ENCODE measurements around the gene EID3. TPM values are rescaled to one million over a fixed set of nuclear protein-coding genes. Genes with fewer than 3 reads are reported as not detected.
A peak's percentile ranks its signal among the peaks of the same experiment; 100 is the strongest.
"Not testable (repeated sequence)": the region's sequence is repeated elsewhere in the genome, so short reads cannot be mapped to it uniquely, and the experiment has no call there.

Gene EID3
- polyA plus RNA-seq, 2 donors, result 0.74 to 1.0 TPM

DNA sequence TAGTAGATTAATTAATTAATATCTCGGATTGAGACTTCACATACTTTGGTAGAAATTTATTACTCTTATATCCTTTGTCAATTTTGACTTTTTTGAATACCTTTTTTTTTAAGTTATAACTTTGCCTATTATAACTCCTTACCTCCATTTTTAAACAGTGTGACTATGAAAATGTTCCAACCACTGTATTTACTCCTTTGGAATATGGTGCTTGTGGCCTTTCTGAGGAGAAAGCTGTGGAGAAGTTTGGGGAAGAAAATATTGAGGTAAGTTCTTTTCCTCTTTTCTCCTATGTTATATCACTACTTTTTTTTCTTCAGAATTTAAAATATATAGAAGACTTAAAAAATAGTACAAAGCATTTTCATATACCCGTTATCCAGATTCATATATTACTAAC, 27.8 kb downstream of the EID3 start:
- H3K27me3 ChIP-seq (ENCODE audit: control insufficient read depth in 1 of 2, insufficient read depth in 2 of 2, low read length in 2 of 2), result no peaks in the 10 kb centered on the region
- 95 to 99% methylated on average over 2 of the region's 2 CpGs for WGBS, 2 donors
- H3K4me1 ChIP-seq (ENCODE audit: control insufficient read depth in 2 of 2, insufficient read depth in 2 of 2, low read length in 1 of 2), result no peaks in the 10 kb centered on the region
- H3K36me3 ChIP-seq (ENCODE audit: control insufficient read depth in 2 of 2, insufficient read depth in 2 of 2, low read length in 1 of 2), result peaks cover 4 to 11% of the 10 kb centered on the region in 2 donors
- H3K4me3 ChIP-seq (ENCODE audit: low read depth in 1 of 2, low read length in 2 of 2), result no peak overlapping the region
- H3K9me3 ChIP-seq (ENCODE audit: control insufficient read depth in 2 of 2, insufficient read depth in 1 of 2, low read depth in 1 of 2, low read length in 1 of 2), result no peaks in the 10 kb centered on the region
- H3K27ac ChIP-seq (ENCODE audit: low read depth in 2 of 2, low read length in 1 of 2), result no peak overlapping the region

DNA sequence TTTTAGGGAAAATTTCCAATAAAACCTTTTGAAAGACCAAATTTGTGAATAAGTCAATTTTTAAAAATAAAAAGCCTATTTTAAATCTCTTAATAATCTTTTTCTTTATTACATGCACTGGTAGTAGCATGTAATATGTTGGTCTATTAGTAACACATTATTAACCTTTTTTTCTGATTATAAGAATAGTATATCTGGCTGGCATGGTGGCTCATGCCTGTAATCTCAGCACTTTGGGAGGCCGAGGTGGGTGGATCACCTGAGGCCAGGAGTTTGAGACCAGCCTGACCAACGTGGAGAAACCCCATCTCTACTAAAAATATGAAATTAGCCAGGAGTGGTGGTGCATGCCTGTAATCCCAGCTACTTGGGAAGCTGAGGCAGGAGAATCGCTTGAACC, 28.7 kb downstream of the EID3 start:
- not testable (repeated sequence) for H3K4me3 ChIP-seq (ENCODE audit: low read depth in 1 of 2, low read length in 2 of 2); H3K27ac ChIP-seq (ENCODE audit: low read depth in 2 of 2, low read length in 1 of 2); H3K4me1 ChIP-seq (ENCODE audit: control insufficient read depth in 2 of 2, insufficient read depth in 2 of 2, low read length in 1 of 2); H3K36me3 ChIP-seq (ENCODE audit: control insufficient read depth in 2 of 2, insufficient read depth in 2 of 2, low read length in 1 of 2); H3K9me3 ChIP-seq (ENCODE audit: control insufficient read depth in 2 of 2, insufficient read depth in 1 of 2, low read depth in 1 of 2, low read length in 1 of 2); H3K27me3 ChIP-seq (ENCODE audit: control insufficient read depth in 1 of 2, insufficient read depth in 2 of 2, low read length in 2 of 2)
- WGBS, 2 donors, result 84 to 91% methylated on average over 3 of the region's 3 CpGs

DNA sequence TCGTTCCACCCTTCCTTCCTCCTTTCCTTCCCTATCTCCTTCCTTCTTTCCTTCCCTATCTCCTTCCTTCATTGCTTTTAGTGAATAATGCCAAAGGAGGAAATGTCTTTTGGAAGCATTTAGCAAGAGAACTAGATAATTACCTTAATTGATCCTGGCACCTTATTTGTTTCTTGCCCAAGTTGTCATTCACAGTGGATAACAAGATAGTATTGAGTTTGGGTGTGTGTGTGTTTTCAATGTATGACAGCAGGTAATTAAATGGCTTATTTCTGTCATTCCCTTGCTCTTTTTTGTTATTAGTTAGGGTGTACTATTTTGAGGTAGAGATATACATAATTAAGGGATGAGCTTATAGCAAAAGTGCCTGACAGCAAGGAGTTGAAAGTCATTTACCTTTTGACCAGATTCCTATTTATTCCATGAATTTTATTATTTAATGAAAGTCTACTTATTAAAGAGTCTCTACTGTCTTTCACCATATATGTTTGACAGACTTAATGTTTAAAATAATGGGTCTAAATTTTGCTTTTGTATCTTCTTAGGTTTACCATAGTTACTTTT, 30.2 kb downstream of the EID3 start:
- Histone ChIP-seq H3K4me3 (ENCODE audit: low read depth in 1 of 2, low read length in 2 of 2) (no peak overlapping the region), H3K27ac (ENCODE audit: low read depth in 2 of 2, low read length in 1 of 2) (no peak overlapping the region), H3K27me3 (ENCODE audit: control insufficient read depth in 1 of 2, insufficient read depth in 2 of 2, low read length in 2 of 2) (no peaks in the 10 kb centered on the region), H3K4me1 (ENCODE audit: control insufficient read depth in 2 of 2, insufficient read depth in 2 of 2, low read length in 1 of 2) (no peaks in the 10 kb centered on the region), H3K9me3 (ENCODE audit: control insufficient read depth in 2 of 2, insufficient read depth in 1 of 2, low read depth in 1 of 2, low read length in 1 of 2) (no peaks in the 10 kb centered on the region), H3K36me3 (ENCODE audit: control insufficient read depth in 2 of 2, insufficient read depth in 2 of 2, low read length in 1 of 2) (peaks cover 0 to 8% of the 10 kb centered on the region in 2 donors)
- 64 to 66% methylated on average over 1 of the region's 1 CpG for WGBS, 2 donors

DNA sequence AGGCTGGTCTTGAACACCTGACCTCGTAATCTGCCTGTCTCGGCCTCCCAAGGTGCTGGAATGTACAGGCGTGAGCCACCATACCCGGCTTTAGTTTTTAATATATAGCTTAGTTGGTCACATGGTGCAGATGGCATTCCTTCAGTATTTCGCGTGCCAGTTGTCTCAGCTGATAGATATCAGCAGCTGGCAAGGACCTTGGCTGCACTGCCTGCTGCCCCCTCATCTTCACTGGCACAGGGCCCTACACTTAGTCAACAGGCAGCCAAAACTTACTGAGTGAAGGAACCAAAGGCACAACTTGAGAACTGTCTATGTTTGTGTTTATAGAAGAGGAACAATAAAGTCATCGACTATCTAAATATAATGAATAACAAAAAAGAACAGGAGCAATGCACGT, 31.0 kb downstream of the EID3 start:
- peaks cover 0 to 12% of the 10 kb centered on the region in 2 donors for H3K36me3 ChIP-seq (ENCODE audit: control insufficient read depth in 2 of 2, insufficient read depth in 2 of 2, low read length in 1 of 2)
- H3K4me1 ChIP-seq (ENCODE audit: control insufficient read depth in 2 of 2, insufficient read depth in 2 of 2, low read length in 1 of 2), result no peaks in the 10 kb centered on the region
- no peaks in the 10 kb centered on the region for H3K9me3 ChIP-seq (ENCODE audit: control insufficient read depth in 2 of 2, insufficient read depth in 1 of 2, low read depth in 1 of 2, low read length in 1 of 2)
- no peak overlapping the region for H3K27ac ChIP-seq (ENCODE audit: low read depth in 2 of 2, low read length in 1 of 2)
- H3K4me3 ChIP-seq (ENCODE audit: low read depth in 1 of 2, low read length in 2 of 2), result no peak overlapping the region
- H3K27me3 ChIP-seq (ENCODE audit: control insufficient read depth in 1 of 2, insufficient read depth in 2 of 2, low read length in 2 of 2), result no peaks in the 10 kb centered on the region
- WGBS, 2 donors, result 84 to 86% methylated on average over 8 of the region's 8 CpGs

DNA sequence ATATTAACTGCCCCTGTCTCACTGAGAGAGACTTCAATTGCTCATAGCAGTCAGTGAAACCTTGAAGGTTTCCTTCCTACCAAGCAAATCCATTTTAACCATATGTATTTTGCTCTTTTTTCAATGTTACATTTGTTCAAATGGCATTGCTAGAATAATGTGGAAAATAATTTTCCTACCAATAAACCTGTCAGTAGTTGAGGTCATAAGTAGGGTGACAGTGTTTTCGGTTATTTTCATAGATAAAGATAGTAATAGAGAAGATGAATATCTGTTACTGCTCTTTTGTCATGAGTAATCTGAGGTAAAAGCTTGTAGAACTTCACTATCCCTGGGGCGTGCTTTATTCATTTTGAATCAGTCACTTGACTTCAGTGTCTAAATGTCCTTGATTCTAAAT, 32.6 kb downstream of the EID3 start:
- no peaks in the 10 kb centered on the region for H3K9me3 ChIP-seq (ENCODE audit: control insufficient read depth in 2 of 2, insufficient read depth in 1 of 2, low read depth in 1 of 2, low read length in 1 of 2)
- 84 to 93% methylated on average over 2 of the region's 2 CpGs for WGBS, 2 donors
- no peak overlapping the region for H3K27ac ChIP-seq (ENCODE audit: low read depth in 2 of 2, low read length in 1 of 2)
- H3K27me3 ChIP-seq (ENCODE audit: control insufficient read depth in 1 of 2, insufficient read depth in 2 of 2, low read length in 2 of 2), result no peaks in the 10 kb centered on the region
- H3K4me1 ChIP-seq (ENCODE audit: control insufficient read depth in 2 of 2, insufficient read depth in 2 of 2, low read length in 1 of 2), result no peaks in the 10 kb centered on the region
- H3K36me3 ChIP-seq (ENCODE audit: control insufficient read depth in 2 of 2, insufficient read depth in 2 of 2, low read length in 1 of 2), result peaks cover 2 to 16% of the 10 kb centered on the region in 2 donors
- no peak overlapping the region for H3K4me3 ChIP-seq (ENCODE audit: low read depth in 1 of 2, low read length in 2 of 2)

DNA sequence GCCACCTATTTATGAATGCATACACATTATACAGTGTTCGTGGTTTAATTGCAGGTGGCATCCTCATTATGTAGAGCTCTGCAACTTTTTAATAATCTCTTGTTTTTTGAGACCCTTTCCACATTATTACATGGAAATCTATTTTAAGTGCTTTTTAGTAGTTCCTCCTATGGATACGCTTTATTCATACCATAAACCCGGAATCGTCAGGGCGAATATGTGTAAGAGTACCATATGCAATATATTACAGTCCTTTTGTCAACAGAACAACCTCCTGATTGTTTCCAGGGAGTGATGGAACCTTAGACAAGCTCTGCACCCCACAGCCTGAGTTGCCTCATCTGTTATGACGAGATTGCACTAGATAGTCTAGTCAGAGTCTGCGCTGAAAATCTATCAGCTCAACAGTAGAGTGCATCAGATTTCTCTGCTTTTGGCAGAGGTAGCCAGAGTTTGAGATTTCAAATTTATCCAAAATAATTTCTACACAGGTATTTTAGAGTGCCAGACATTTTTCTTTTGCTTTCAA, 33.6 kb downstream of the EID3 start:
- Histone ChIP-seq H3K4me3 (ENCODE audit: low read depth in 1 of 2, low read length in 2 of 2) (no peak overlapping the region), H3K9me3 (ENCODE audit: control insufficient read depth in 2 of 2, insufficient read depth in 1 of 2, low read depth in 1 of 2, low read length in 1 of 2) (no peaks in the 10 kb centered on the region), H3K27me3 (ENCODE audit: control insufficient read depth in 1 of 2, insufficient read depth in 2 of 2, low read length in 2 of 2) (no peaks in the 10 kb centered on the region), H3K36me3 (ENCODE audit: control insufficient read depth in 2 of 2, insufficient read depth in 2 of 2, low read length in 1 of 2) (peaks cover 9 to 16% of the 10 kb centered on the region in 2 donors), H3K27ac (ENCODE audit: low read depth in 2 of 2, low read length in 1 of 2) (no peak overlapping the region), H3K4me1 (ENCODE audit: control insufficient read depth in 2 of 2, insufficient read depth in 2 of 2, low read length in 1 of 2) (no peaks in the 10 kb centered on the region)
- WGBS, 2 donors, result 87 to 95% methylated on average over 7 of the region's 7 CpGs

DNA sequence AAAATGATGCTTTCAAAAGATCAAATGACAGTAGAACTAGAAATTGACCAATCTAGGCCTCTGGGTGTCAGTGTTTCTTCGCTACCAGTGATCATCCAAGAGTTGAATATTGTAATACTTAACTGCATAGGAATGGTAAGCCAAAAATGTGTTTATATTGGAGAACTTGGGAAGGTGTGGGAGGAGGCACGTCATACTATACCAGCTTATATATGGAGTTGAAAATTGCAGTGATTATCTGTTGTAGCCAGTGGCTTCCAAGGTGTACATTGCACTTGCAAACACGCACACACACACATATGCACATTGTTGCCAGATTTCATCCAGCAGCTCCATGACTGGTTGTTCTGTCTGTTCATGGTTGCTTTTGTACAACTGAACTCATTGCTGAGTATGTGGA, 36.1 kb downstream of the EID3 start:
- WGBS, 2 donors, result 73 to 77% methylated on average over 3 of the region's 3 CpGs
- Histone ChIP-seq H3K27me3 (ENCODE audit: control insufficient read depth in 1 of 2, insufficient read depth in 2 of 2, low read length in 2 of 2) (no peaks in the 10 kb centered on the region), H3K36me3 (ENCODE audit: control insufficient read depth in 2 of 2, insufficient read depth in 2 of 2, low read length in 1 of 2) (peaks cover 9 to 13% of the 10 kb centered on the region in 2 donors), H3K4me3 (ENCODE audit: low read depth in 1 of 2, low read length in 2 of 2) (no peak overlapping the region), H3K9me3 (ENCODE audit: control insufficient read depth in 2 of 2, insufficient read depth in 1 of 2, low read depth in 1 of 2, low read length in 1 of 2) (no peaks in the 10 kb centered on the region), H3K27ac (ENCODE audit: low read depth in 2 of 2, low read length in 1 of 2) (no peak overlapping the region), H3K4me1 (ENCODE audit: control insufficient read depth in 2 of 2, insufficient read depth in 2 of 2, low read length in 1 of 2) (no peaks in the 10 kb centered on the region)

DNA sequence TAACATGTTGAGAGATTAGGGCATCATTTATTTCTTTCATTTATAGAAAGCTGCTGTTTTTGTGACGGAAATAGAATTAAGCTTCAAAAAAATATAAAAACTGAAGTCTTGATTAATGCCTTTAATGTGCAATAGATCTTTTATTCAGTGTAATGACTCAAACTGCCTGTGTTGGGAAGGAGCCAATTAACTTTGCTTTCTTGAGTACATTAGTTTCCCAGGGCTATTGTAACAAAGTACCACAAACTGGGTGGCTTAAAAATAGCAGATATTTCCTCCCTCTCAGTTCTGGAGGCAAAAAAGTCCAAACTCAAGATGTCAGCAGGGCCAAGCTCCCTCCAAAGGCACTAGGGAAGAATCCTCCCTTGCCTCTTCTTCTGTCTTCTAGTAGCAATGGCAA, 36.6 kb downstream of the EID3 start:
- Histone ChIP-seq H3K27ac (ENCODE audit: low read depth in 2 of 2, low read length in 1 of 2) (no peak overlapping the region), H3K27me3 (ENCODE audit: control insufficient read depth in 1 of 2, insufficient read depth in 2 of 2, low read length in 2 of 2) (no peaks in the 10 kb centered on the region), H3K9me3 (ENCODE audit: control insufficient read depth in 2 of 2, insufficient read depth in 1 of 2, low read depth in 1 of 2, low read length in 1 of 2) (no peaks in the 10 kb centered on the region), H3K4me1 (ENCODE audit: control insufficient read depth in 2 of 2, insufficient read depth in 2 of 2, low read length in 1 of 2) (no peaks in the 10 kb centered on the region), H3K4me3 (ENCODE audit: low read depth in 1 of 2, low read length in 2 of 2) (no peak overlapping the region), H3K36me3 (ENCODE audit: control insufficient read depth in 2 of 2, insufficient read depth in 2 of 2, low read length in 1 of 2) (peaks cover 9 to 13% of the 10 kb centered on the region in 2 donors)
- 36 to 63% methylated on average over 1 of the region's 1 CpG for WGBS, 2 donors

DNA sequence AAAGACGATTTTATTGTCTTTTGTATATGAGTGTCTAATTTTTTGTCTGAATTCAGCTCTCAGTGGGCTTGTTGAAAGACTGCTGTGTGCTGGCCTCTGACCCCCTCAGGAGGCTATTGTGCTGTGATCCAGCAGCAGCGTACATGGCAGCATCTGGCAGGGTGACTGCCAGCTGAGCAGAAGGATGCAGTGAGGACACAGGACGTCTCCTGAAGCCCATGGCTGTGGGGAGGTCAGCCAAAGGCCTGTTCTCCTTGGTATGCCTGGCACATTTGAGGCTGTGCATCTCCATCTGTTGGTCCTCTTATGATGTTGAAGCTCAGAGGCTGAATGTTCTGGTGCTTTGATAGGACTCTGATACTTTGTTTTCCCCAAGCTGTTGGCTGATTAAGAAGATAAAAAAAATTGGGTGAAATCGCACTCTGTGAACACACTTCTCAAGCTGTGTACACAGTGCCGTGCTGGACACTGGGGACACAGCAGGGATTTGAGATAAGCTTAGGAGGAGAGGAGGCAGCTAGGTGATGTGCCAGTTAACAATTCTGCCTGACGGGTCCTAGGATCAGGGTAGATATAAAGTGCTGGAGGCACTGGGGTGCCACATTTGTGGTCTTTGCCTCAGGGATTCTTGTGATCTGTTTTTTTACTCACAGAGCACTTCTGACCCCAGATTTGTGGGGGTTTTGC, 37.5 kb downstream of the EID3 start:
- Histone ChIP-seq H3K9me3 (ENCODE audit: control insufficient read depth in 2 of 2, insufficient read depth in 1 of 2, low read depth in 1 of 2, low read length in 1 of 2) (no peaks in the 10 kb centered on the region), H3K4me1 (ENCODE audit: control insufficient read depth in 2 of 2, insufficient read depth in 2 of 2, low read length in 1 of 2) (no peaks in the 10 kb centered on the region), H3K27ac (ENCODE audit: low read depth in 2 of 2, low read length in 1 of 2) (peak overlapping the region in 1 of 2 donors; percentile 10), H3K36me3 (ENCODE audit: control insufficient read depth in 2 of 2, insufficient read depth in 2 of 2, low read length in 1 of 2) (peaks cover 9 to 13% of the 10 kb centered on the region in 2 donors), H3K27me3 (ENCODE audit: control insufficient read depth in 1 of 2, insufficient read depth in 2 of 2, low read length in 2 of 2) (no peaks in the 10 kb centered on the region), H3K4me3 (ENCODE audit: low read depth in 1 of 2, low read length in 2 of 2) (no peak overlapping the region)
- 78 to 79% methylated on average over 6 of the region's 6 CpGs for WGBS, 2 donors

DNA sequence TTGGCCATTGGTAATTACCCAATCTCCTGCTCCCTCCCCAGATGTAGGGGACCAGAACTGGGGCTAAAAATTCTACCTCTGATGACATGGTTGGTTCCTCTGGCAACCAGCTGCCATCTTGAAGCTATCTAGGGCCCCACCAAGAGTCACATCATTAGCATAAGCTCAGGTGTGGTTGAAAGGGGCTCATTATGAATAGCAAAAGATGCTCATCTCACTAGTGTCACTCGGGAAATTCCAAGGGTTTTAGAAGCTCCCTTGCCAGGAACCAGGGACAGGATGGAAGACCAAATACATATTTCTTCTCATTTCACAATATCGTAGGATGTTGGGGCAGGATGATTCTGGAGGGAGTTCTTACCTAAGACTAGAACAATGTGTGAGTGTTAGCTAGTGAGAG, 38.6 kb downstream of the EID3 start:
- no peaks in the 10 kb centered on the region for H3K9me3 ChIP-seq (ENCODE audit: control insufficient read depth in 2 of 2, insufficient read depth in 1 of 2, low read depth in 1 of 2, low read length in 1 of 2)
- H3K27me3 ChIP-seq (ENCODE audit: control insufficient read depth in 1 of 2, insufficient read depth in 2 of 2, low read length in 2 of 2), result no peaks in the 10 kb centered on the region
- no peaks in the 10 kb centered on the region for H3K4me1 ChIP-seq (ENCODE audit: control insufficient read depth in 2 of 2, insufficient read depth in 2 of 2, low read length in 1 of 2)
- H3K4me3 ChIP-seq (ENCODE audit: low read depth in 1 of 2, low read length in 2 of 2), result no peak overlapping the region
- H3K36me3 ChIP-seq (ENCODE audit: control insufficient read depth in 2 of 2, insufficient read depth in 2 of 2, low read length in 1 of 2), result peaks cover 9 to 12% of the 10 kb centered on the region in 2 donors
- no peak overlapping the region for H3K27ac ChIP-seq (ENCODE audit: low read depth in 2 of 2, low read length in 1 of 2)
- WGBS, 2 donors, result 95% methylated on average over 2 of the region's 2 CpGs
